GM19455 (cell line): ENCODE results near the gene C1QL4.
"Not testable (repeated sequence)": the region's sequence is repeated elsewhere in the genome, so short reads cannot be mapped to it uniquely, and the experiment has no call there.

Experiments
- ATAC-seq: cut with Tn5 transposase; IDR thresholded peaks from one replicate; pipeline ENCODE4 v1.9.1; 2021; ENCODE audit not compliant: unreplicated experiment

Gene C1QL4

DNA sequence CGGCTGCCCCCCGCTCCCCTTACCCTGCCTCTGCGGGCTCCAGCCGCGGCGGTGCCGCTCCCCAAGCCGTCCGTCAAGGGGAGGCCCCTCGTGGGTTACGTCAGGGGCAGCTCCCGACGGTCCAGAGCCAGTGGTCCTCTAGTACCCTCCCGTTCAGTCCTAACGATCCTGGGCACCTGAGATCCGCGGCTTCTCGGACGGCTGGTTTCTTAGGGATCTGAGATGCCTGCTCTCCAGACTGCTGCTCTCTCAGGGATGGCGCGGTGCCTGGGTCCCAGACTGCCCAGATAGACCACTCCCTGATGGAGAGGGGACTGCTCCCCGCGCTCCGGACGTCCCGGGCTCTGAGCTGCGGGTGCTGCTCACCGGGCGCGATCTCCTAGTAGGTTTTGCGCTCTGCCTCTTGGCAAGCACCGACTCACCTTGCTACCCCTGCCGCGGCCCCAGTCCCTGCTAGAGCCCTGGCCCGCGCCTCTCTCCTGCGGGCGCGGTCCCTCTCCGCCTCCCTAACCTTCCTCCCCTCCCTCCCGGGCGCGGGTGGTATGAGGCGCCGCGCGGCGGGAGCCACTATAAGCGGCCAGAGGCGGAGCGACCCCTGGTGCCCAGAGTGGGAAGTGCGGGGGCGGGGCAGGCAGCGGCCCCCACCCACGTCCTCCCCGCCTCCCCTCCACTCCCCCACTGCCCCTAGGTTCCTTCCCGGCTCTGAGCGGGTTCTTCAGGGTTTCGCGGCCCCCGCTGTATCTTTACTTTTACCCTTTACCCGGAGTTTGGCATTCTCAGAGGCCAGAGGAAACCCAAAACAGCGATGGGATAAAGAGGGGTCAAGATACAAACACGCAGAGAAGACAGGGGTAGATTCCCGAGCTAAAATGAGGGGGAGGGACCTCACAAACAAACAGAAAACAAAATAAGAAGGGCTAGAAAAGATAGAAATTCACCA is at the start of gene C1QL4:
C1QL4 (minus strand) TSS at position 544 of the 940 bp plus-strand sequence. CDS start 711 bp downstream, outside the sequence.
- ATAC-seq, result no peak

DNA sequence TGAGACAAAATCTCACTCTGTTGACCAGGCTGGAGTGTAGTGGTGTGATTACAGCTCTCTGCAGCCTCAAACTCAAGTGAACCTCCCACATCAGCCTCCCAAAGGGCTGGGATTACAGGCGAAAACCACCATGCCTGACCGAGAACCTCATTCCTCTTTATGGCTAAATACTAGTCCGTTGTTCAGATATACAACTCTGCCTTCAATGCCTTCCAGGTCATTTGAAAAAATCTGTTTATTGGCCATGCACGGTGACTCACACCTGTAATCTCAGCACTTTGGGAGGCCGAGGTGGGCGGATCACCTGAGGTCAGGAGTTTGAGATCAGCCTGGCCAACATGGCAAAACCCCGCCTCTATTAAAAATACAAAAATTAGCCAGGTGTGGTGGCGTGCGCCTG is 43.2 kb upstream of the C1QL4 start:
- not testable (repeated sequence) for ATAC-seq

DNA sequence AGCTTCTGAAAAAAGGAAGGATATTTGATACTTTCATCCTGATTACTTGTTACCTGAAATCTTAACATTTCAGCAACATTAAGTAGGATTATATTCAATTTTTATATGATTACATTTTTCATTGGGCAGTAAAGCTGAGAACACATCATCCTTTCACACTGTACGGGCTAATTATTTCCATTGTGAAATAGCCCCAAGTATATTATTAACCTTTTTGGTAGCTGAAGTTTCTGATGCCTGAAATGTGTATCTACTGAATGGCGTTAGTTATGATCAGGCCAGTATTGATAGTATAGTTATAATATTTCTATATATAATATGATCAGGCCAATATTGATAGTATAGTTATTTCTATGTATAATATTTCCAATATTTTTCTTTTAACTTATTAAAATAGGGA is 40.4 kb upstream of the C1QL4 start:
- ATAC-seq, result no peak

DNA sequence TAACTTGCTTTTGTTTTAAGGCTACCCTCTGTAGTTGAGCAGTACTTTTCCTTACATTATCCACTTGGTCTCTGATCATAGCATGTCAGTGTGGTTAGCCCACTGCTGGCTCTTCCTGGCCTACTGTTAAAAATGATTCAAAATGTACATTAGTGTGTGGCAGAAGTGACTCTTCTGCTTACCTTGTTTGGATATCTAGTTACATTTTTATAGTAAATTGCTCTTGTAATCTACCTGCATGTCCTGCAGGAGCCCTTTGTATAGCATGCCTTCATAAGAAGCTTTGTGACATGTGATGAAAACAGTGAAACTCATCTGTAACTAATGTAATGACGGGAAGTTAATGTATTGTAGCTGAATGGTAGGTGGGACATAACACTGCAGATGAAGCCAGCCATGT is 38.4 kb upstream of the C1QL4 start:
- ATAC-seq, result no peak

DNA sequence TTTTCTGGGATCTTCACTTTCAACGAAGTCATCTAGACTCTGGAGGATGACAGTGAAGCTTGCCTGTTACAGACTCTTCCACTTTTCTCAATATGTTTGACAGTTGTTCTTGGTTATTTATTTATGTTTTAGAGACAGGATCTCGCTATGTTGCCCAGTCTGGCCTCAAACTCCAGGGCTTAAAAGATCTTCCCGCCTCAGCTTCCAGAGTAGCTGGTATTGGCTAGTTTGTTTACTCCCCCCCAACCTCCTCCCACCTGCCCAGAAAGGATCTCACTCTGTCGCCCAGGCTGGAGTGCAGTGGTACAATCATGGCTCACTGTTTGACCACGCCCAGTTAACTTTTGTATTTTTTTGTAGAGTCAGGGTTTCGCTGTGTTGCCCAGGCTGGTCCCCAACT is 33.6 kb upstream of the C1QL4 start:
- no peak for ATAC-seq

DNA sequence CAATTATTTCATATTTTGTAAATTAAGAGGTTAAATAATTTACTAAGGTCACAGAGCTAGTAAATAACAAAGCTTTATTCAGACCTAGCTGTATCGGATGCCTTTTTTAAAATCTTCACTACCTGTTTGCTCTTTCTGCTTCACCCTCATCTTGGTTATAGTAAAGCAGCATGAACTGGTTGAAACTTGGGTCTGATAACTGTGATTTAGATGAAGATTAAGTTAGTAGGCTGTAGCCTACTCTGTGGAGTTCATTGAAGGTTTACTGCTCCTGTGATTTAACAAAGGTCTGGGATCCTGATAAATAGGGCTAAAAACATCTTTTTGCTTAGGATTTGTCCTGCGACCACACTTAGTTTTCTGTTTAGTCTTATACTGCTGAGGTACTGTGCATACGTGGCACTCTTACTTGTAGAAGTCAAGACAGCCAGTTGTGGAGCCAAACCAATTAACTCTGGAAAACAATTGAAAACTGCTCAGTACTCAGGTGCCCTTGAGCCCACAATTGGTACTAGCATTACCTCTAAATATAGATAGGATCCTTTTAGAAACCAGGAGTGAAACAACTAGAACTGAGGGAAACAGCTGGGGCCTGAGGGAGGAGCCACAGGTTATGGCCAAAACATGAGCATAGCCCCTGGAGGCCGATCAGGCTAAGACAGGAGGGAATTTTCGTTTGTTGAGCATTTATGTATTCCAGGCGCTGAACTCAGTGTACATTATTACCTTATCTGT is 32.6 kb upstream of the C1QL4 start:
- ATAC-seq, result no peak

DNA sequence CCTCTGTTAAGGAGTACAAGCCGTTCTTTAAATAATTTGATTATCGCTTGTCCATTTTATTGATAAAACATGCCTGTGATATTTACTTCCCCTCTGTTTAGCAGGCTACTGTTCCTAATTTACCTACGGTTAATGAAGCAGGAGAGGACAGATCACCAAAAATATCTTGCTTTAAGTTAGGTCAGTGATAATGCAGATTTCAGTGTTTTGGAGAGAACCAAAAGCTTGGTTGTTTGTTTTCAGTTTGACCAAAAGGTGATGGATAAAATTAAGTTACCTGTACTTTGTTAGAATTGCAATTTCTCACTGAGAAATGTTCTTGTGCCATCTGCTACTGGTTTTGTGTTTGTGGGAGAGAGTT is 31.2 kb upstream of the C1QL4 start:
- no peak for ATAC-seq

DNA sequence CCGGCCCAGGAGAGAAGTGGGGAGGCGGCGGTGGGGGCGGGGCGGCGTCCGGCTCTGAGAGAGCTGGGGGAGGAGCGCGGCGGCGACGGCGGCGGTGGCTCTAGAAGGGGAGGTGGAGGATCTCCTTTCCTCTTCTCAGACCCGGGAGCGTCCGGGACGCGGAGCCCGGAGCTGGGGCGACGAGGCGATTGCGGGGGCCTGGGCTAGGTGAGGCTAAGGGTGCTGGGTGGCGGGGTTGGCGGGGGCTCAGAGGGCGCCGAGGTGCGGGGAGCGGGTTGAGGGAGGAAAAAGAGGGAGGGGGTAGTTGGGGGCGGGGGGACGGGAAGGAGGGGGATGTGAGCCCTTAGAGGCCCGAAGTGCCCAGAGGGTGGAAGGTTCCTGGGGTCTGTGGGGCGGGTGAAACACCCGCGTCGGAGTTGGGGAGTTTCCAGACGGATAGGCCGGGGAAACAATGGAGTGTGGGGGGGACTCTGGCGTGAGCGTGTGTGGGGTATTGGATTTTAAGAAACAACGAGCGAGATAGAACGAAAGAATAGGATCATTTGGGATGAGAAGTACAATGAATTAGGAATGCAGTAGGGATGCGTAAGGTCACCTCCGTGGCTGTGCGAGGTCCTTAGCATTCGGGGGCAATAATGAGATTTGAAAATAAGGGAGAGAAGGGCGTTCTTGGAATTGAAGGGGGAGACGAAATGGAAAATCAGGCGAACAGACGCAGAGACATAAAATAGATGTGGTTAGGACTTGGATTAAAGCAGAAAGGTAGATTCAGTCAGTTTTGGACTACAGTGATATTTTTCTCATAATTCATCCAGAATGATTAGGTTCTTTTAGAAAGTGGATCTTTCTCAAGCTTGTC is 30.6 kb upstream of the C1QL4 start, which contains the start of gene SPATS2:
SPATS2 (plus strand) TSS at position 82 of the 859 bp plus-strand sequence. CDS start 93,551 bp downstream, outside the sequence.
- no peak for ATAC-seq

DNA sequence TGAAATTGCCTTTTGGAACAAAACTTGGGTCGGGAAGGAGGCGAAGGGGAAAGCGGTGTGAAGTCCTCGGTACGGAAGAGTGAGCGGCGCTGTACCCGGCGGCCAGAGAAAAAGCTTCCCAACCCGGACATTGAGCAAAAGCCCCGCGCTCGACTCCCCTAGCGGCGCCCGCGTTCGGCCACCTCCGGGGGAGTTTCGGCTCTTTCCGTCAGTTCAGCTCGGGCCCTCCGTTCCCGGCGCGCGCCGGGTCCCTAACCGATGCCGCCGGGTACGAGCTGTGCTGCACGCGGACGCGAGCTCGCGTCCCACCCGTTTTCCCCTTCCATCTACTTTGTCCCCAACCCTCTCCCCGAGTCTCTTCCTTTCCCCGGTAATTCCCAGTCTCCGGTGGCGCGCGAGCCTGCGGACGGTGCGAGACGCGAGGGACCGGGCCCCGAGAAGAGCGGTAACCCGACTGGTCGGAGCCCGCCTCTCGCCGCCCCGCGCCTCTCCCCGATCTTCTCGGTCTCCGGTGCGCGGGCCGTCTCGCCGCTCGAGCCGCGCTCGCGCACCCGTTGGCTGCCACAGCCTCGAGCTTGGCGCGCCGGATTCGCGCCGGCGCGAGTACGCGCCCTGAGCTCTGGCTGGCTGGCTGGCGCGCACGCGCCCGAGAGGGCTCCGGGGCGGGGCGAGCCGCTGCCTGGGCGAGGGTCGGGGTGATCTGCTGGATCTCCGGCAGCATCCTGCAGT is 29.8 kb upstream of the C1QL4 start:
- peak; percentile 66 for ATAC-seq

DNA sequence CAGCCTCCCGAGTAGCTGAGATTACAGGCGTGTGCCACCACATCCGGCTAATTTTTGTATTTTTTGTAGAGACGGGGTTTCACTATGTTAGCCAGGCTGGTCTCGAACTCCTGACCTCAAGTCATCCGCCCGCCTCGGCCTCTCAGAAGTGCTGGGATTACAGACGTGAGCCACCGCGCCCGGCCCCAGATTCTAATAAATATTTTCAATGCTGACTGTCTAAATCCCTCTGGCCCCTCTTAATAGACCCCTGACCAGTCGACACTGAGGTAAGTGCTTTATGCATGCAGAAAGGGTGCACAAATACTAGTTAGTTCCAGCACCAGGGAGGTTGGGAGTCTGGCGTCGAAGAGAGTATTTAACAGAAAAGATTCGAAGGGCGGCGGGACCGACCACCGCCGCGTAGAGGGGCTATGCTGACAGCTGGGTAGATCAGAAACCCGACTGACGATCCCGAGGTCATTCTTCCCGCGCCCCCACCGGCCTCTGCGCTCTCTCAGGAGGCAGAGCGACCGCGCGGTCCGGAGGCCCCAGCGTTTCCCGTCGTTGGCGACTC is 29.2 kb upstream of the C1QL4 start:
- peak; percentile 2 for ATAC-seq

DNA sequence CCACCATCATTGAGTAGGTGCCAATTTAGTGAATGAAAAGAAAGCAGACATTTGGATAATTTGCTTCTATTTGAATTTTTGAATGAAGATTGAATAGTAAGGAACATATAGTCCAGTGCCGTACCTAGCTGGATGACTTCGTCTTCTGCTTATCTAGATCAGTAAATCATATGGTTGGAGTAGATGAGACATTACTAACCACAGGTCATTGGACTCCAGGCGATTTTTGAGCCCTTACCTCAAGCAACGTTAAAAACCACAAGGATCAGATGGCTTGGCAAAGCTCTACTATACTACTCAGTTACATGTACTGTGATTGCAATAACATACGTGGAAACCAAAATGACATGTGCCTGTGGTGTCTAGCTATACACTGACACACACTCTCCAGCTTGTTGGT is 28.6 kb upstream of the C1QL4 start:
- no peak for ATAC-seq

DNA sequence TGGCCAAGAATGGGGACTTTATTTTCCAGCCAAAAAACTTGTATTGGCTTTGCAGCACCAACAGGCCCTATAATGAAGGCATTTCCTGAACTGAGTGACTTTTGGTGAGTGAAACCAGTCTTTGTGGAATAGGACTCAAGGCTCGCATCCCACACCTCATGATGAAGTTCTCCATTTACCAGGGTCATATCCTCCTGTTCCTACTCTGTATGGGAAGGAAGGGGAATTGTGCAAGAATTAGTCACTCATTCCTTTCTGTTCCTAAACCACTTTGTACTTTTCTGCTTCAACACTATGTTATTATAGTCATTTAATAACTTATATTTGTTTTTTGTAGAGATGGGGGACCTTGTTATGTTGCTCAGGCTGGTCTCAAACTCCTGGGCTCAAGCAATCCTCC is 28.0 kb upstream of the C1QL4 start:
- no peak for ATAC-seq

DNA sequence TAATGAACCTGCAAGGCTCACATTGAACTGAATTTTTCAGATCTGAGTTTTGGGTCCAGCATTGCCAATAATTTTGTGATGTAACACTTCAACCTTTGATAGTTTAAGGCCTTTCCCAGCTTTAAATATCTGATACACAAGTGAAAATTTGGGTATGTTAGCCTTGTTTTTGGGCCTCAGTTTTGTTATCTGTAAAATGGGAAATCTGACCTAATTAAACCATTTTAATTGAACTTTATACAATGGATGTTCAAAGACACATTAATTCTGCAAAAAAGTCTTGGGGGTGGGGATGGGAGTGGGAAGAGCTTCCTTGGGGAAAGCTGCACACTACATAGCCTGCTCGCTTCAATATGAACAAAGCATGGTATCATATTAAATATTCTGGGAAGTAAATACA is 25.1 kb upstream of the C1QL4 start:
- ATAC-seq, result no peak

DNA sequence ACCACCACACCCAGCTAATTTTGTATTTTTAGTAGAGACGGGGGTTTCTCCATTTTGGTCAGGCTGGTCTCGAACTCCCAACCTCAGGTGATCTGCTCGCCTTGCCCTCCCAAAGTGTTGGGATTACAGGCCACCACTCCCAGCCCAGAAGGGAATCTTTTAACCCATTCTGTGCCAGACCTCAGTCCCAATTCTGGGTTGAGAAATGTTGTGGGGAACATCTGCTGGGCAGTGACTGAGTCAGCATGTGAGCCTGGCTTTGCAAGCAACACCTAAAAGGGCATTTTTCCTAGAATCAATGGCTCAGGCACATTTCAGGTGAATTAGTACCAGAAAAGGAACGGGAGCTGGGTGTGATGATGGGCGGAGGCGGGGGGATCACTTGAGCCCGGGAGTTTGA is 22.7 kb upstream of the C1QL4 start:
- ATAC-seq, result no peak

DNA sequence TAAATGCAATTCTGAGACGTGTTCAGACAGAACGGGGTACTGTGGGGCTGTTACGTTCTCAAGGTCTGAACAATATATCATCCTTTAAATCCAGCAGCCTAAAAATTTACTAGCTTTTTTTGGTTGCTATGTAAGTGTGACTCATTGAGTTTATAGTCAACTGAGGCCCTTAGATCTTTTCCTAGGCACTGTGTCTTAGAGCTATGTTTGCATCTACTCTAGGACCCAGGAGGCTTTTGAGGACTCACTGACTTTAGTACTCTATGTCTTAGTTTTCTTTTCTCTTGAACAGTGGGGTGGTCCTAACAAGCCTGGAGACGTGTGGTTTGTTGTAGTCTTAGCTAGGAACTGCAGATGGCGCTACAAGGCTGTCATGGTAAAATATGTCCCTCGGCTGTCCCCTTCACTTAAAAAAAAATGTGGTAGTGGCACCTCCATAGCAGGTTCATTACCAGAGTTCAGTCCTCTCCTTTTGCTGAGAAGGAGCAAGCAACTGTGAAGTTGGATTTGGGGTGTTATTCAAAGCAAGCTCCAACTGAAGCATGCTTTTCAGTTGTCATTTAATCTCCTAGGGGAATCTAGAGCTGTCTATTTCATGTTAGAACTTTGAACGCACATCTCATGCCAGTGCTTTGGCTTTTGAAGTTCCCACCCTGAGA is 21.6 kb upstream of the C1QL4 start:
- ATAC-seq, result peak; percentile 59

DNA sequence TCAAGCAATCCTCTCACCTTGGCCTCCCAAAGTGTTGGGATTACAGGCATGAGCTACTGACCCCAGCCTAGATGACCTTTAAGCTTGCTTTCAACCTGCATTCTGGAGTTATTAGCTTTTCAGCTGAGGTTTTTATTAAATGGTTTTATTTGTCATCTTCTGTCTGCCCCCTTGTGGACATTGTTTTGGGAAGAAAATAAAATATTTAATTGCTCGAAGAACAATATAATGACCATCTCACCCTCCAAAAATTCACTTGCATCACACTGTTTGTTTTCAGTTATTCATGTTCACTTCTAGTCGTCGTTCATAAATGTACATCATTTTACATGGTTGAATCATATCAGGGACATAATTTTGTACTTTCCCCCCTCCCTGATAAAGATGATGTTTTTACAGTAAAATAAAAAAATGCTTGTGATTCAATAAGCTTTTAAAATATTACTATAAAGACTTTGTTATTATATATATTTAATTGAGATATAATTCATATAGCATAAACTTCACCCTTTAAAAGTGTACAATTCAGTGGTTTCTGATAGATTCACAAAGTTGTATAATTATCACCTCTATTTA is 20.2 kb upstream of the C1QL4 start:
- no peak for ATAC-seq

DNA sequence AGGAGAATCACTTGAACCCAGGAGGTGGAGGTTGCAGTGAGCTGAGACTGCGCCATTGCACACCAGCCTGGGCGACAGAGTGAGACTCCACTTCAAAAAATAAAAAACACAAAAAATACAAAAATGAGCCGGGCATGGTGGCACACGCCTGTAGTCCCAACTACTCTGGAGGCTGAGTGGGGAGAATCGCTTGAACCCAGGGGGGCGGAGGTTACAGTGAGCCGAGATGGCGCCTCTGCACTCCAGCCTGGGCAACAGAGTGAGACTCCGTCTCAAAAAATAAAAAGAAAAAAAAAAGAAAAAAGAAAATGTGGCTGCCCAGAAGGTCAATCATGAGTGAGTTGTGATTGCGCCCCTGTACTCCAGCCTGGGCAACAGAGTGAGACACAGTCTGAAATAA is 18.9 kb upstream of the C1QL4 start:
- ATAC-seq, result no peak

DNA sequence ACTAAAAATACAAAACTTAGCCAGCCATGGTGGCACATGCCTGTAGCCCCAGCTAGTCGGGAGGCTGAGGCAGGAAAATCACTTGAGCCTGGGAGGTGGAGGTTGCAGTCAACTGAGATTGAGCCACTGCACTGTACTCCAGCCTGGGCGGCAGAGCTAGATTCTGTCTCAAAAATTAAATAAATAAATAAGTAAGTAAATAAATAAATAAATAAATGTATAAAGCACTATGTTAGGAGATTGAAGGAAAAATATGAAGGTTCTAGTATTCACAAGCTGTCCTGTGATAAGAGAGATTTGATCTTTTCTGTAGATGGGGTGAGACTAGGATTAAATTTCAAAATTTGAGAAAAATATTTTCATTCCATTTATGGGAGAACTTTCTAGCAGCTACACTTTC is 15.4 kb upstream of the C1QL4 start:
- ATAC-seq, result no peak

DNA sequence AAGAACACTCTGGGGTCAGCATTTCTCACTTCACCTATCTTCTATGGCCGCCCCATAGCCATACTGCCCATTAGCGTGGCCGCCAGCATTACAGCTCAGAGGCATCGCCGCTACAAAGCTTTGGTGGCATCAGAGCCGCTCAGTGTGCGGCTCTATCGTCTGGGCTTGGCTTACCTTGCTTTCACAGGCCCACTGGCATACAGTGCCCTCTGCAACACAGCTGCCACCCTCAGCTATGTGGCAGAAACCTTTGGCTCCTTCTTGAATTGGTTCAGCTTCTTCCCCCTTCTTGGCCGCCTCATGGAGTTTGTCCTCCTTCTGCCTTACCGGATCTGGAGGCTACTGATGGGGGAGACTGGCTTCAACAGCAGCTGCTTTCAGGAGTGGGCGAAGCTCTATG is 12.3 kb upstream of the C1QL4 start:
- no peak for ATAC-seq
